Breast epithelium (tissue), 4 donors: ENCODE measurements around the gene CTF1. TPM values are rescaled to one million over a fixed set of nuclear protein-coding genes. Genes with fewer than 3 reads are reported as not detected.
"Not testable (repeated sequence)": the region's sequence is repeated elsewhere in the genome, so short reads cannot be mapped to it uniquely, and the experiment has no call there.

Source experiments
- DNase-seq, 2 donors: peaks; one replicate each; pipeline ENCODE4 v3.0.0-alpha.2; 2019; ENCODE audit warnings: low spot score in 2 of 2
- H3K27ac ChIP-seq, 2 donors: fragments of 200-600 bp; sonication (generic) in 1 of 2; one replicate each; pipeline ENCODE4 v1.5.1; 2016 to 2019; ENCODE audit warnings: mild to moderate bottlenecking in 1 of 2
- H3K27me3 ChIP-seq, 2 donors: fragments of 200-600 bp; sonication (generic) in 1 of 2; one replicate each; pipeline versions ENCODE4 v1.5.1 to v1.6.0; 2017 to 2019; ENCODE audit warnings: control low read depth in 1 of 2, mild to moderate bottlenecking in 1 of 2
- H3K36me3 ChIP-seq: fragments of 200-600 bp; one replicate; pipeline ENCODE4 v1.5.1; 2019
- H3K4me1 ChIP-seq, 2 donors: fragments of 200-600 bp; sonication (generic); one replicate each; pipeline ENCODE4 v1.5.1; 2016 to 2019; ENCODE audit warnings: control low read depth in 1 of 2
- H3K4me3 ChIP-seq, 3 donors: fragments of 200-600 bp; sonication (generic); 1 replicate in 2 of 3; 2 replicates in 1 of 3; pipeline ENCODE4 v1.5.1; 2016 to 2019; ENCODE audit warnings: mild to moderate bottlenecking in 3 of 3, moderate library complexity in 2 of 3
- H3K9me3 ChIP-seq, 2 donors: fragments of 200-600 bp; sonication (generic) in 1 of 2; one replicate each; pipeline ENCODE4 v1.5.1; 2016 to 2019; ENCODE audit warnings: control low read depth in 1 of 2
- CTCF ChIP-seq, 3 donors: fragments of 450-650 bp; IDR thresholded peaks; one replicate each; pipeline ENCODE4 v1.5.1; 2016 to 2017; ENCODE audit warnings: antibody characterized with exemption in 3 of 3, mild to moderate bottlenecking in 3 of 3, moderate library complexity in 3 of 3
- POLR2A ChIP-seq: fragments of 450-650 bp; IDR thresholded peaks from one replicate; pipeline ENCODE4 v1.6.1; 2016; ENCODE audit warnings: antibody characterized with exemption, mild to moderate bottlenecking, moderate library complexity
- POLR2AphosphoS5 ChIP-seq, 3 donors: sonication (generic); formaldehyde crosslinking; IDR thresholded peaks; one replicate each; pipeline ENCODE4 v1.6.1; 2017; ENCODE audit warnings: antibody characterized with exemption in 3 of 3
- intact Hi-C: fragments of 100-400 bp; cut with DNase I; formaldehyde crosslinking; loops from one replicate; pipeline ENCODE4 v1.15.1; 2023; ENCODE audit warnings: low total_unique reads
- total RNA-seq, 3 donors: library from RNA; depleted of rRNA; stranded (reverse); fragments of >200 nt; gene quantifications; one replicate each; pipeline ENCODE4 v1.1.0, GENCODE V29; 2016

The CTF1 gene
- total RNA-seq, 3 donors from 2014 or later: 2.6 to 4.5 (median 3.4) TPM

- Histone ChIP-seq H3K27ac (no peak overlapping the region), H3K27me3 (no peaks in the 10 kb centered on the region), H3K36me3 (no peaks in the 10 kb centered on the region), H3K9me3 (no peaks in the 10 kb centered on the region), H3K4me1 (no peaks in the 10 kb centered on the region), H3K4me3 (no peak overlapping the region)
- intact Hi-C loops: no loop called here
- no peak for DNase-seq
- no peak for TF ChIP-seq POLR2A
- TF ChIP-seq POLR2AphosphoS5 (IDR thresholded peaks at IDR 0.05): no peak
- no peak for TF ChIP-seq CTCF (IDR thresholded peaks at IDR 0.05)
These were observed 37.5 kb upstream of the CTF1 start for GRCh38 chr16:30858829-30859423.

GRCh38 chr16:30860729-30861128, 35.7 kb upstream of the CTF1 start:
- H3K27me3 ChIP-seq, H3K4me3 ChIP-seq, intact Hi-C loops, DNase-seq, H3K27ac ChIP-seq, H3K36me3 ChIP-seq, H3K9me3 ChIP-seq, H3K4me1 ChIP-seq: not testable (repeated sequence)

GRCh38 chr16:30863178-30863577, 33.2 kb upstream of the CTF1 start:
- H3K9me3 ChIP-seq, H3K27me3 ChIP-seq, H3K4me3 ChIP-seq, DNase-seq, intact Hi-C loops, H3K4me1 ChIP-seq, H3K27ac ChIP-seq, H3K36me3 ChIP-seq: not testable (repeated sequence)

- Histone ChIP-seq H3K27me3 (no peaks in the 10 kb centered on the region), H3K4me1 (no peaks in the 10 kb centered on the region), H3K36me3 (no peaks in the 10 kb centered on the region), H3K27ac (no peak overlapping the region), H3K9me3 (no peaks in the 10 kb centered on the region), H3K4me3 (no peak overlapping the region)
- TF ChIP-seq POLR2AphosphoS5 (IDR thresholded peaks at IDR 0.05) (no peak), CTCF (IDR thresholded peaks at IDR 0.05) (no peak)
- intact Hi-C loops: no loop called here
- no peak for DNase-seq
These were observed 30.4 kb upstream of the CTF1 start for GRCh38 chr16:30866031-30866430.

GRCh38 chr16:30867747-30868146, 28.7 kb upstream of the CTF1 start:
- no peaks in the 10 kb centered on the region for H3K36me3 ChIP-seq
- no peak for DNase-seq
- H3K27ac ChIP-seq: no peak overlapping the region
- intact Hi-C loops: no loop called here
- no peak for TF ChIP-seq CTCF (IDR thresholded peaks at IDR 0.05)
- no peak for TF ChIP-seq POLR2A
- TF ChIP-seq POLR2AphosphoS5 (IDR thresholded peaks at IDR 0.05): no peak
- H3K4me1 ChIP-seq: no peaks in the 10 kb centered on the region
- H3K4me3 ChIP-seq: no peak overlapping the region
- no peaks in the 10 kb centered on the region for H3K27me3 ChIP-seq
- no peaks in the 10 kb centered on the region for H3K9me3 ChIP-seq

- DNase-seq: no peak
- Histone ChIP-seq H3K9me3 (no peaks in the 10 kb centered on the region), H3K27ac (no peak overlapping the region), H3K27me3 (no peaks in the 10 kb centered on the region), H3K36me3 (no peaks in the 10 kb centered on the region), H3K4me1 (peaks cover 0 to 2% of the 10 kb centered on the region in 2 donors), H3K4me3 (no peak overlapping the region)
- TF ChIP-seq POLR2A: no peak
- no peak for TF ChIP-seq CTCF (IDR thresholded peaks at IDR 0.05)
- TF ChIP-seq POLR2AphosphoS5 (IDR thresholded peaks at IDR 0.05): no peak
- intact Hi-C loops: no loop called here
These were observed 25.5 kb upstream of the CTF1 start for GRCh38 chr16:30870904-30871303.
